Thoracic aorta (tissue), 2 donors: ENCODE measurements around the gene PDE8A. TPM values are rescaled to one million over a fixed set of nuclear protein-coding genes. Genes with fewer than 3 reads are reported as not detected.

Experiments used
- ATAC-seq: fragments of 150-250 bp; one replicate; pipeline ENCODE4 v1.8.0; 2017; ENCODE audit warnings: low read depth; ENCODE audit not compliant: insufficient number of reproducible peaks, low FRiP score
- DNase-seq: peaks from one replicate; pipeline ENCODE4 v3.0.0-alpha.2; 2020; ENCODE audit warnings: low spot score
- H3K27ac ChIP-seq, 2 donors: fragments of 200-600 bp; sonication (generic); 1 replicate in 1 of 2; 2 replicates in 1 of 2; pipeline ENCODE4 v1.5.1; 2016; ENCODE audit warnings: mild to moderate bottlenecking in 2 of 2, moderate library complexity in 2 of 2
- H3K27me3 ChIP-seq: fragments of 200-600 bp; sonication (generic); replicated peaks from 2 replicates; pipeline ENCODE4 v1.6.0; 2016; ENCODE audit warnings: mild to moderate bottlenecking; ENCODE audit not compliant: insufficient read depth
- H3K36me3 ChIP-seq: fragments of 200-600 bp; sonication (generic); one replicate; pipeline ENCODE4 v1.5.1; 2016
- H3K4me1 ChIP-seq, 2 donors: fragments of 200-600 bp; sonication (generic); 1 replicate in 1 of 2; 2 replicates in 1 of 2; pipeline versions ENCODE4 v1.5.1 to v1.6.0; 2016; ENCODE audit warnings: low read depth in 2 of 2, mild to moderate bottlenecking in 1 of 2; ENCODE audit not compliant: control insufficient read depth in 1 of 2
- H3K4me3 ChIP-seq: fragments of 200-600 bp; sonication (generic); 2 replicates; pipeline ENCODE4 v1.5.1; 2016; ENCODE audit warnings: mild to moderate bottlenecking
- H3K9me3 ChIP-seq: fragments of 200-600 bp; sonication (generic); 2 replicates; pipeline ENCODE4 v1.5.1; 2016
- total RNA-seq, 2 donors: library from RNA; depleted of rRNA; stranded (reverse); fragments of >200 nt; gene quantifications; one replicate each; pipeline versions ENCODE4 v1.1.0 to v1.2.3, GENCODE V29; 2016
- TF ChIP-seq, protein P1 (sequence below): fragments of 200-600 bp; sonication (generic); IDR thresholded peaks from one replicate; pipeline ENCODE4 v1.5.1; 2019; ENCODE audit warnings: antibody characterized with exemption

The PDE8A gene
- total RNA-seq, 2 donors from 2014 or later = 35.1 to 43.7 TPM

- ATAC-seq = no peak
- no peaks in the 10 kb centered on the region for H3K36me3 ChIP-seq
- no peak overlapping the region for H3K4me3 ChIP-seq
- TF ChIP-seq, protein P1, sequence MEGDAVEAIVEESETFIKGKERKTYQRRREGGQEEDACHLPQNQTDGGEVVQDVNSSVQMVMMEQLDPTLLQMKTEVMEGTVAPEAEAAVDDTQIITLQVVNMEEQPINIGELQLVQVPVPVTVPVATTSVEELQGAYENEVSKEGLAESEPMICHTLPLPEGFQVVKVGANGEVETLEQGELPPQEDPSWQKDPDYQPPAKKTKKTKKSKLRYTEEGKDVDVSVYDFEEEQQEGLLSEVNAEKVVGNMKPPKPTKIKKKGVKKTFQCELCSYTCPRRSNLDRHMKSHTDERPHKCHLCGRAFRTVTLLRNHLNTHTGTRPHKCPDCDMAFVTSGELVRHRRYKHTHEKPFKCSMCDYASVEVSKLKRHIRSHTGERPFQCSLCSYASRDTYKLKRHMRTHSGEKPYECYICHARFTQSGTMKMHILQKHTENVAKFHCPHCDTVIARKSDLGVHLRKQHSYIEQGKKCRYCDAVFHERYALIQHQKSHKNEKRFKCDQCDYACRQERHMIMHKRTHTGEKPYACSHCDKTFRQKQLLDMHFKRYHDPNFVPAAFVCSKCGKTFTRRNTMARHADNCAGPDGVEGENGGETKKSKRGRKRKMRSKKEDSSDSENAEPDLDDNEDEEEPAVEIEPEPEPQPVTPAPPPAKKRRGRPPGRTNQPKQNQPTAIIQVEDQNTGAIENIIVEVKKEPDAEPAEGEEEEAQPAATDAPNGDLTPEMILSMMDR = no peak
- H3K4me1 ChIP-seq = peaks cover 20 to 43% of the 10 kb centered on the region in 2 donors
- H3K27ac ChIP-seq = no peak overlapping the region
- no peaks in the 10 kb centered on the region for H3K9me3 ChIP-seq
- no peaks in the 10 kb centered on the region for H3K27me3 ChIP-seq
- DNase-seq = no peak
Observed at GRCh38 chr15:85000937-85001336, 19.3 kb downstream of the PDE8A start.

GRCh38 chr15:85002517-85002916, 20.9 kb downstream of the PDE8A start:
- DNase-seq (no peak), ATAC-seq (no peak)
- Histone ChIP-seq H3K4me3 (no peak overlapping the region), H3K36me3 (no peaks in the 10 kb centered on the region), H3K27me3 (no peaks in the 10 kb centered on the region), H3K27ac (no peak overlapping the region), H3K9me3 (no peaks in the 10 kb centered on the region), H3K4me1 (peaks cover 21 to 53% of the 10 kb centered on the region in 2 donors)
- TF ChIP-seq, protein P1 = no peak

GRCh38 chr15:85003593-85004312, 22.1 kb downstream of the PDE8A start:
- Histone ChIP-seq H3K27me3 (no peaks in the 10 kb centered on the region), H3K27ac (no peak overlapping the region), H3K36me3 (no peaks in the 10 kb centered on the region), H3K9me3 (no peaks in the 10 kb centered on the region), H3K4me1 (peaks cover 24 to 64% of the 10 kb centered on the region in 2 donors), H3K4me3 (no peak overlapping the region)
- ATAC-seq (no peak), DNase-seq (no peak)
- TF ChIP-seq, protein P1 = no peak

DNA sequence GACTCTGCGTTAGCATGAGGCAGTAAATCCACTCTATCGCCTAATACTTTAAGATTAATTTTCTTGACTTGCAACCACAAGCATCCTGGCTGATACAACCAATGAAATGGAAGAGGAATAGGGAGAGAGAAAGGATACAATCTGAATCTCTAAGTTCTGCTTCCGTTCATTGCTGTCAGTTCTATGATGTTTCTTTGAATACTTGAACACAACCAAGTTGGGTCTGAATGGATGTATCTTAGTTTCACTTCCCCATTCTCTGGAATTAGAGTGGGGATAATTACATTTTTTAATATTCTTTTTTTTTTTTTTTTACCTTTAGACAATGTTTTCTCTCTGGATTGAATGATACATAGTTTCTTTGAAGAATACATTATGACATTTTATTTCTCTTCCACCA, 22.9 kb downstream of the PDE8A start:
- H3K4me1 ChIP-seq = peaks cover 28 to 72% of the 10 kb centered on the region in 2 donors
- no peak for ATAC-seq

DNA sequence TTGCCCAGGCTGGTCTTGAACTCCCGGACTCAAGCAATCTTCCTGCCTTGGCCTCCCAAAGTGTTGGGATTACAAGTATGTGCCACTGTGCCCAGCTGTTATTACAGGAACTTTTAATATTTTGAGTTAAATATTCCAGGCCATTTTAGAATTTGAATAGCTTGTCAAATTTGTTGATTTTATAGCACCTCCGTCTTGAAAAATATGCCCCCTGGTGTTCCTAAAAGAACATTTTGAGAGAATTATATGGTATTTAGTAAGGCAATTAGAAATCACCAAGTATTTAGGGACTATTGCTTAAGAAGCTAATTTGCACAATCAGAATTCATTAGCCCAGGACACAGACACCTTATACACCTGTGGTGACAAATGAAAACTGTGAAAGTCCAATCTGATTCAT, 23.7 kb downstream of the PDE8A start:
- Histone ChIP-seq H3K9me3 (no peaks in the 10 kb centered on the region), H3K4me1 (peaks cover 31 to 73% of the 10 kb centered on the region in 2 donors), H3K4me3 (peak overlapping the region; percentile 24), H3K36me3 (no peaks in the 10 kb centered on the region), H3K27ac (no peak overlapping the region), H3K27me3 (no peaks in the 10 kb centered on the region)
- ATAC-seq = no peak
- DNase-seq = no peak
- TF ChIP-seq, protein P1 = no peak

More for the DNA sequence above, 22.9 kb downstream of the PDE8A start:
- no peaks in the 10 kb centered on the region for H3K9me3 ChIP-seq
- H3K27me3 ChIP-seq = no peaks in the 10 kb centered on the region
- no peak for DNase-seq
- no peak overlapping the region for H3K27ac ChIP-seq
- H3K36me3 ChIP-seq = no peaks in the 10 kb centered on the region
- TF ChIP-seq, protein P1 = no peak
- no peak overlapping the region for H3K4me3 ChIP-seq
